HCT116 (cell line): Measurements from ENCODE around the gene SEMA7A. TPM values are rescaled to one million over a fixed set of nuclear protein-coding genes. Genes with fewer than 3 reads are reported as not detected.

Source experiments
- ATAC-seq: fragments of 200-7000 bp; cut with Tn5 transposase; 2 replicates; pipeline ENCODE4 v1.9.1; 2020; ENCODE audit warnings: mild to moderate bottlenecking, moderate library complexity
- Bru-seq: library from RNA; stranded (reverse); fragments of 400-500 nt; gene quantifications from one replicate; lab custom pipeline; 2021; lab: Mats Ljungman, UMichigan
- BruChase-seq, 2 experiments: library from RNA; stranded (reverse); fragments of 400-500 nt; gene quantifications; one replicate each; lab custom pipeline; 2021; lab: Mats Ljungman, UMichigan
- BruUV-seq: library from RNA; stranded (reverse); fragments of 400-500 nt; replicated peaks from 2 replicates; lab custom pipeline; 2021; lab: Mats Ljungman, UMichigan
- CTCF ChIA-PET: fragments of 300-600 bp; sonication (Branson Sonifier 250); formaldehyde crosslinking; loops from one replicate; lab custom pipeline; 2021; ENCODE audit warnings: antibody characterized with exemption; lab: Charles Lee
- POLR2A ChIA-PET: fragments of 300-600, 350-600 bp; sonication (Branson Sonifier 250); formaldehyde crosslinking; loops from one replicate; lab custom pipeline; 2021; ENCODE audit warnings: antibody characterized with exemption; lab: Charles Lee
- RAD21 ChIA-PET, 2 experiments: fragments of 300-600 bp; sonication (Branson Sonifier 250); formaldehyde crosslinking; loops; one replicate each; lab custom pipeline; 2023; ENCODE audit warnings: low total read pairs in 2 of 2; ENCODE audit not compliant: uncharacterized antibody in 2 of 2, unreplicated experiment in 2 of 2, low non-redundant PET in 1 of 2; lab: Charles Lee
- DNase-seq: peaks from one replicate; pipeline ENCODE4 v3.0.0-alpha.2; 2010; ENCODE audit warnings: low read depth, low spot score
- H2AFZ ChIP-seq: fragments of 200-600 bp; shearing (Covaris generic), sonication (generic); 2 replicates; pipeline ENCODE4 v1.6.1; 2017; ENCODE audit warnings: low read depth, mixed run types, mixed read lengths, antibody characterized with exemption, low read length; ENCODE audit not compliant: poor library complexity, severe bottlenecking
- H3K27ac ChIP-seq: 2 replicates; pipeline ENCODE4 v1.5.1; 2012; ENCODE audit warnings: low read depth, low read length
- H3K27me3 ChIP-seq: fragments of 200-600 bp; sonication (generic); 2 replicates; pipeline ENCODE4 v1.6.1; 2016; ENCODE audit warnings: mixed run types, low read length, mixed read lengths; ENCODE audit not compliant: insufficient read depth
- H3K36me3 ChIP-seq, 2 experiments: fragments of 200-500 bp in 1 of 2; fragments of 200-600 bp in 1 of 2; sonication (Bioruptor generic) in 1 of 2; sonication (generic) in 1 of 2; 2 replicates each; pipeline versions ENCODE4 v1.5.1 to v1.6.1; 2014 to 2016; ENCODE audit warnings: low read length in 2 of 2, inconsistent platforms in 1 of 2, mixed read lengths in 1 of 2, mixed run types in 1 of 2; ENCODE audit not compliant: insufficient read depth in 2 of 2, control insufficient read depth in 1 of 2
- H3K4me1 ChIP-seq, 2 experiments: fragments of 200-600 bp in 1 of 2; sonication (generic) in 1 of 2; 2 replicates each; pipeline versions ENCODE4 v1.5.1 to v1.6.1; 2012 to 2017; ENCODE audit warnings: low read length in 2 of 2, inconsistent platforms in 1 of 2, mild to moderate bottlenecking in 1 of 2, mixed read lengths in 1 of 2, mixed run types in 1 of 2, moderate library complexity in 1 of 2; ENCODE audit not compliant: insufficient read depth in 2 of 2, control insufficient read depth in 1 of 2
- H3K4me2 ChIP-seq: fragments of 200-600 bp; sonication (generic); 2 replicates; pipeline ENCODE4 v1.6.1; 2017; ENCODE audit warnings: mixed run types, low read length, mixed read lengths
- H3K4me3 ChIP-seq, 2 experiments: fragments of 200-600 bp in 1 of 2; sonication (generic) in 1 of 2; replicated peaks in 1 of 2; 2 replicates each; pipeline ENCODE4 v1.5.1; 2011 to 2016; ENCODE audit warnings: low read length in 2 of 2, control low read depth in 1 of 2, low read depth in 1 of 2, mild to moderate bottlenecking in 1 of 2, mixed read lengths in 1 of 2, mixed run types in 1 of 2
- H3K79me2 ChIP-seq: fragments of 200-600 bp; sonication (generic); 2 replicates; pipeline ENCODE4 v1.6.1; 2017; ENCODE audit warnings: mild to moderate bottlenecking, mixed run types, low read length, moderate library complexity, mixed read lengths; ENCODE audit not compliant: insufficient read depth
- H3K9ac ChIP-seq: fragments of 200-600 bp; sonication (generic); 2 replicates; pipeline ENCODE4 v1.6.1; 2016; ENCODE audit warnings: low read length, mixed read lengths
- H3K9me2 ChIP-seq: fragments of 200-600 bp; sonication (generic), shearing (Covaris generic); 2 replicates; pipeline ENCODE4 v1.6.1; 2017; ENCODE audit warnings: mixed run types, mild to moderate bottlenecking, moderate library complexity; ENCODE audit not compliant: insufficient read depth
- H3K9me3 ChIP-seq, 2 experiments: fragments of 200-500 bp in 1 of 2; fragments of 200-600 bp in 1 of 2; sonication (Bioruptor generic) in 1 of 2; sonication (generic) in 1 of 2; 2 replicates each; pipeline ENCODE4 v1.6.1; 2014 to 2017; ENCODE audit warnings: low read length in 2 of 2, mixed read lengths in 2 of 2, inconsistent platforms in 1 of 2, low read depth in 1 of 2, mild to moderate bottlenecking in 1 of 2, mixed run types in 1 of 2, moderate library complexity in 1 of 2; ENCODE audit not compliant: control insufficient read depth in 1 of 2, insufficient read depth in 1 of 2
- H4K20me1 ChIP-seq: fragments of 200-600 bp; sonication (generic), shearing (Covaris generic); 2 replicates; pipeline ENCODE4 v1.6.1; 2017; ENCODE audit warnings: mixed run types, mild to moderate bottlenecking, moderate library complexity; ENCODE audit not compliant: insufficient read depth
- ATF3 ChIP-seq: IDR thresholded peaks from 2 replicates; pipeline ENCODE4 v1.6.1; 2012
- CEBPB ChIP-seq: IDR thresholded peaks from 2 replicates; pipeline ENCODE4 v1.6.1; 2012; ENCODE audit warnings: low read depth
- EGR1 ChIP-seq: IDR thresholded peaks from 2 replicates; pipeline ENCODE4 v1.6.1; 2012; ENCODE audit warnings: low read depth
- ELF1 ChIP-seq: IDR thresholded peaks from 2 replicates; pipeline ENCODE4 v1.6.1; 2012; ENCODE audit warnings: low read depth, borderline replicate concordance
- EZH2 ChIP-seq: fragments of 200-600 bp; sonication (generic); IDR thresholded peaks from 2 replicates; pipeline ENCODE4 v1.6.1; 2017; ENCODE audit warnings: antibody characterized with exemption, mixed run types
- EZH2phosphoT487 ChIP-seq: fragments of 200-600 bp; IDR thresholded peaks from 2 replicates; pipeline ENCODE4 v1.6.1; 2018; ENCODE audit warnings: antibody characterized with exemption, borderline replicate concordance
- FOSL1 ChIP-seq: IDR thresholded peaks from 2 replicates; pipeline ENCODE4 v1.6.1; 2012; ENCODE audit warnings: low read depth
- MAX ChIP-seq: IDR thresholded peaks from 2 replicates; pipeline ENCODE4 v1.6.1; 2012
- POLR2A ChIP-seq: IDR thresholded peaks from 2 replicates; pipeline ENCODE4 v1.7.0; 2011; ENCODE audit warnings: borderline replicate concordance; ENCODE audit not compliant: insufficient read depth, insufficient read length; ENCODE audit errors: extremely low read depth
- POLR2AphosphoS5 ChIP-seq: IDR thresholded peaks from 2 replicates; pipeline ENCODE4 v1.6.1; 2011; ENCODE audit warnings: mild to moderate bottlenecking, low read depth, low read length, moderate library complexity
- SRF ChIP-seq: IDR thresholded peaks from 2 replicates; pipeline ENCODE4 v1.6.1; 2012; ENCODE audit warnings: low read depth
- ZBTB33 ChIP-seq: IDR thresholded peaks from 2 replicates; pipeline ENCODE4 v1.6.1; 2011; ENCODE audit warnings: mild to moderate bottlenecking, low read length, moderate library complexity; ENCODE audit not compliant: insufficient replicate concordance; ENCODE audit errors: extremely low read depth
- ZFX ChIP-seq: fragments of 450-650 bp; IDR thresholded peaks from 2 replicates; pipeline ENCODE4 v1.6.1; 2017
- intact Hi-C: fragments of 100-400 bp; cut with micrococcal nuclease; formaldehyde crosslinking; loops from 2 replicates; pipeline ENCODE4 v1.10.0; 2022
- long read RNA-seq: library from polyadenylated mRNA; unstranded; transcript quantifications from one replicate; pipeline ENCODE4 v2.0.0, GENCODE V29; 2021; ENCODE audit not compliant: unreplicated experiment
- polyA plus RNA-seq: library from polyadenylated mRNA; unstranded; fragments of >200 nt; gene quantifications from 2 replicates; pipeline ENCODE4 v1.2.1, GENCODE V29; 2012; ENCODE audit warnings: missing spikeins
- total RNA-seq: library from RNA; stranded (reverse); gene quantifications from one replicate; pipeline ENCODE4 v1.2.1, GENCODE V29; 2021; ENCODE audit not compliant: unreplicated experiment

The SEMA7A gene
- total RNA-seq (13.8 TPM), Bru-seq, nascent RNA (percentile 67 among the genes with signal in this experiment), BruChase-seq, experiment 1, labeled RNA remaining after a 6-hour chase (percentile 63 among the genes with signal in this experiment), BruChase-seq, experiment 2, labeled RNA remaining after a 2-hour chase (percentile 58 among the genes with signal in this experiment)
- 11.9 and 16.8 TPM in 2 replicates for polyA plus RNA-seq
- long read RNA-seq, partial matches to known transcripts: 0 of 3 reads
- long read RNA-seq, other reads (novel, unspliced or antisense): 3 of 3 reads

GRCh38 chr15:74433592-74434262 lies at the start of gene SEMA7A:
Gene SEMA7A (minus strand): TSS chr15:74433958. CDS start chr15:74433918, 40 bp downstream.
- CTCF ChIA-PET: interaction anchor here (0.6 to 3.5 kb wide), 3 partner anchors 43 to 59 kb away, joined by 3 to 10 read pairs (median 5); no protein-coding TSS in a partner anchor
- Histone ChIP-seq H3K9me3 (no peaks in the 10 kb centered on the region), H4K20me1 (no peaks in the 10 kb centered on the region), H3K9ac (peak within 1 kb of the TSS; percentile 82), H3K9me2 (no peaks in the 10 kb centered on the region), H3K79me2 (peaks cover 49% of the 10 kb centered on the region), H3K4me1 (peaks cover 16 to 54% of the 10 kb centered on the region in 2 experiments), H3K4me2 (peak within 1 kb of the TSS; percentile 95), H3K27me3 (no peaks in the 10 kb centered on the region), H3K27ac (peak within 1 kb of the TSS; percentile 87), H3K36me3 (no peaks in the 10 kb centered on the region; a peak in 1 of 4 replicates)
- BruUV-seq: no TSS peak
- RAD21 ChIA-PET: no interaction called here
- POLR2A ChIA-PET: interaction anchor here (0.6 to 1.3 kb wide), 6 partner anchors 10 to 734 kb away, joined by 3 to 9 read pairs (median 4); no protein-coding TSS in a partner anchor
- peak; percentile 86 for ATAC-seq
- peak; percentile 38; the same call in 1 of the 2 replicates for TF ChIP-seq ZFX
- TF ChIP-seq ELF1: no peak
- peak; percentile 96 for TF ChIP-seq POLR2AphosphoS5
- no peak for TF ChIP-seq EZH2
- TF ChIP-seq ZBTB33: no peak
- TF ChIP-seq CEBPB: no peak
- TF ChIP-seq FOSL1: no peak
- peak; percentile 49; the same call in 1 of the 2 replicates for TF ChIP-seq MAX
- TF ChIP-seq ATF3: no peak
- no peak for TF ChIP-seq EZH2phosphoT487
- TF ChIP-seq SRF: no peak
- TF ChIP-seq EGR1: no peak
- TF ChIP-seq POLR2A: peak; percentile 88
- TF ChIP-seq, all 23 proteins: peak for 4
- Histone ChIP-seq H3K4me3 (peak within 1 kb of the TSS; percentile 57 to 90), H2AFZ (no peak within 1 kb of the TSS)
- intact Hi-C loops: no loop called here
- peak; percentile 34 for DNase-seq
